HEK293 (cell line): ENCODE data around the gene DOCK7.

Source experiments
- CTCF ChIA-PET: fragments of 350-600 bp; formaldehyde crosslinking; extraction: SDS; loops from one replicate; lab custom pipeline; 2021; ENCODE audit warnings: antibody characterized with exemption; lab: Yijun Ruan, JAX
- POLR2A ChIA-PET: fragments of 300-600 bp; formaldehyde crosslinking; extraction: SDS; loops from one replicate; lab custom pipeline; 2020; ENCODE audit warnings: antibody characterized with exemption, inconsistent platforms; lab: Yijun Ruan, JAX
- H3K27ac ChIP-seq: fragments of 200-500 bp; sonication (Bioruptor generic); 2 replicates; pipeline ENCODE4 v1.5.1; 2014; ENCODE audit warnings: low read depth, low read length, control low read depth, inconsistent platforms; ENCODE audit errors: extremely low read depth
- H3K36me3 ChIP-seq, 2 experiments: fragments of 200-500 bp in 1 of 2; sonication (Bioruptor generic) in 1 of 2; 1 replicate in 1 of 2; 2 replicates in 1 of 2; pipeline ENCODE4 v1.5.1; 2014 to 2017; ENCODE audit warnings: inconsistent platforms in 2 of 2, low read length in 2 of 2; ENCODE audit not compliant: control insufficient read depth in 2 of 2, insufficient read depth in 1 of 2
- H3K4me1 ChIP-seq: fragments of 200-500 bp; sonication (Bioruptor generic); 2 replicates; pipeline ENCODE4 v1.5.1; 2014; ENCODE audit warnings: mild to moderate bottlenecking, low read length, inconsistent platforms; ENCODE audit not compliant: control insufficient read depth, insufficient read depth
- H3K4me3 ChIP-seq: 2 replicates; pipeline ENCODE4 v1.5.1; 2011; ENCODE audit warnings: low read depth, mild to moderate bottlenecking, control low read depth, low read length, moderate library complexity
- H3K9me3 ChIP-seq: fragments of 200-500 bp; sonication (Bioruptor generic); 2 replicates; pipeline ENCODE4 v1.5.1; 2014; ENCODE audit warnings: low read depth, low read length, inconsistent platforms; ENCODE audit not compliant: control insufficient read depth, insufficient read depth
- FEZF1 ChIP-seq: fragments of 450-650 bp; formaldehyde crosslinking; IDR thresholded peaks from 2 replicates; pipeline ENCODE4 v1.5.1; 2016; ENCODE audit warnings: missing biosample characterization, missing genetic modification characterization
- KLF9 ChIP-seq: fragments of 450-650 bp; formaldehyde crosslinking; IDR thresholded peaks from 2 replicates; pipeline ENCODE4 v1.5.1; 2016; ENCODE audit warnings: missing biosample characterization, missing genetic modification characterization, low read depth
- OVOL3 ChIP-seq: fragments of 450-650 bp; formaldehyde crosslinking; IDR thresholded peaks from 2 replicates; pipeline ENCODE4 v1.5.1; 2016; ENCODE audit warnings: missing biosample characterization, missing genetic modification characterization
- YY1 ChIP-seq: fragments of 450-650 bp; formaldehyde crosslinking; IDR thresholded peaks from 2 replicates; pipeline ENCODE4 v1.5.1; 2018; ENCODE audit warnings: missing biosample characterization, missing genetic modification characterization
- ZFP41 ChIP-seq: fragments of 450-650 bp; formaldehyde crosslinking; IDR thresholded peaks from 2 replicates; pipeline ENCODE4 v1.5.1; 2016; ENCODE audit warnings: missing biosample characterization, missing genetic modification characterization, borderline replicate concordance
- ZNF114 ChIP-seq: fragments of 450-650 bp; formaldehyde crosslinking; IDR thresholded peaks from 2 replicates; pipeline ENCODE4 v1.5.0; 2017; ENCODE audit warnings: missing biosample characterization, missing genetic modification characterization
- ZNF140 ChIP-seq: fragments of 450-650 bp; formaldehyde crosslinking; IDR thresholded peaks from 2 replicates; pipeline ENCODE4 v1.5.1; 2016; ENCODE audit warnings: missing biosample characterization, missing genetic modification characterization
- ZNF157 ChIP-seq: fragments of 450-650 bp; formaldehyde crosslinking; IDR thresholded peaks from 2 replicates; pipeline ENCODE4 v1.5.1; 2016; ENCODE audit warnings: missing biosample characterization, missing genetic modification characterization
- ZNF169 ChIP-seq: fragments of 450-650 bp; formaldehyde crosslinking; IDR thresholded peaks from 2 replicates; pipeline ENCODE4 v1.5.1; 2016; ENCODE audit warnings: missing biosample characterization, missing genetic modification characterization
- ZNF266 ChIP-seq: fragments of 450-650 bp; formaldehyde crosslinking; IDR thresholded peaks from 2 replicates; pipeline ENCODE4 v1.5.1; 2016; ENCODE audit warnings: missing biosample characterization, missing genetic modification characterization, low read depth
- ZNF560 ChIP-seq: fragments of 450-650 bp; formaldehyde crosslinking; IDR thresholded peaks from 2 replicates; pipeline ENCODE4 v1.5.1; 2017; ENCODE audit warnings: missing biosample characterization, missing genetic modification characterization, borderline replicate concordance
- ZNF624 ChIP-seq: fragments of 450-650 bp; formaldehyde crosslinking; IDR thresholded peaks from 2 replicates; pipeline ENCODE4 v1.5.1; 2017; ENCODE audit warnings: missing biosample characterization, missing genetic modification characterization
- ZXDB ChIP-seq: fragments of 450-650 bp; formaldehyde crosslinking; IDR thresholded peaks from 2 replicates; pipeline ENCODE4 v1.5.1; 2016; ENCODE audit warnings: missing biosample characterization, missing genetic modification characterization
- TF ChIP-seq, protein P1 (sequence below): fragments of 450-650 bp; formaldehyde crosslinking; IDR thresholded peaks from 2 replicates; pipeline ENCODE4 v1.5.1; 2016; ENCODE audit warnings: missing biosample characterization, missing genetic modification characterization
- TF ChIP-seq, protein P2 (sequence below): fragments of 450-650 bp; formaldehyde crosslinking; IDR thresholded peaks from 2 replicates; pipeline ENCODE4 v1.5.1; 2017; ENCODE audit warnings: missing biosample characterization, missing genetic modification characterization
- TF ChIP-seq, protein P3 (sequence below): fragments of 450-650 bp; formaldehyde crosslinking; IDR thresholded peaks from 2 replicates; pipeline ENCODE4 v1.5.1; 2016; ENCODE audit warnings: missing biosample characterization, missing genetic modification characterization
- TF ChIP-seq, protein P4 (sequence below): fragments of 450-650 bp; formaldehyde crosslinking; conservative IDR thresholded peaks from 2 replicates; pipeline ENCODE4 v1.5.1; 2016; ENCODE audit warnings: low read depth, missing biosample characterization, missing genetic modification characterization
- TF ChIP-seq, protein P5 (sequence below): fragments of 450-650 bp; formaldehyde crosslinking; IDR thresholded peaks from 2 replicates; pipeline ENCODE4 v1.5.1; 2016; ENCODE audit warnings: missing biosample characterization, missing genetic modification characterization

Gene DOCK7

DNA sequence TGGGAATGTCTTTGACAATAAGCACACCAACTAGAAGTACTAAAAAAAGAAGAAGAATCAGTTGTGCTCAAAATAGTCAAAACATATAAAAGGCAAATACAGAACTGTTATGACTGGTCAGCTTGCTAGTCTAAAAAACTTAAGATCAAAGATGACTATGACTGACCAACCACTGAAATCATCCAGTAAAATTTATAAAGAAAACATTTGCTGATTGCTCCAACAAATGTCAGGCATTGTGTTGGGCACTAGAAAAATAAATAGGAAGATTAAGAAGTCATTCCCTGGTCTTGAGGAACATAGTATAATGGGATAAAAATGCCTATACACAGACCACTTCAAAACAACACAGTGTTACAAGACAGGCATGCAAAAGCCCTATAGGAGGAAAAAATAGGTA lies 100.2 kb downstream of the DOCK7 start:
- Histone ChIP-seq H3K27ac (no peak overlapping the region), H3K4me1 (peaks cover 6% of the 10 kb centered on the region; the same call in 1 of the 2 replicates), H3K4me3 (no peak overlapping the region), H3K9me3 (no peaks in the 10 kb centered on the region), H3K36me3 (peaks cover 0 to 8% of the 10 kb centered on the region in 2 experiments; a peak in 1 of 3 replicates)
- TF ChIP-seq ZNF140 (tag by site-specific recombination) = no peak
- TF ChIP-seq, protein P1, sequence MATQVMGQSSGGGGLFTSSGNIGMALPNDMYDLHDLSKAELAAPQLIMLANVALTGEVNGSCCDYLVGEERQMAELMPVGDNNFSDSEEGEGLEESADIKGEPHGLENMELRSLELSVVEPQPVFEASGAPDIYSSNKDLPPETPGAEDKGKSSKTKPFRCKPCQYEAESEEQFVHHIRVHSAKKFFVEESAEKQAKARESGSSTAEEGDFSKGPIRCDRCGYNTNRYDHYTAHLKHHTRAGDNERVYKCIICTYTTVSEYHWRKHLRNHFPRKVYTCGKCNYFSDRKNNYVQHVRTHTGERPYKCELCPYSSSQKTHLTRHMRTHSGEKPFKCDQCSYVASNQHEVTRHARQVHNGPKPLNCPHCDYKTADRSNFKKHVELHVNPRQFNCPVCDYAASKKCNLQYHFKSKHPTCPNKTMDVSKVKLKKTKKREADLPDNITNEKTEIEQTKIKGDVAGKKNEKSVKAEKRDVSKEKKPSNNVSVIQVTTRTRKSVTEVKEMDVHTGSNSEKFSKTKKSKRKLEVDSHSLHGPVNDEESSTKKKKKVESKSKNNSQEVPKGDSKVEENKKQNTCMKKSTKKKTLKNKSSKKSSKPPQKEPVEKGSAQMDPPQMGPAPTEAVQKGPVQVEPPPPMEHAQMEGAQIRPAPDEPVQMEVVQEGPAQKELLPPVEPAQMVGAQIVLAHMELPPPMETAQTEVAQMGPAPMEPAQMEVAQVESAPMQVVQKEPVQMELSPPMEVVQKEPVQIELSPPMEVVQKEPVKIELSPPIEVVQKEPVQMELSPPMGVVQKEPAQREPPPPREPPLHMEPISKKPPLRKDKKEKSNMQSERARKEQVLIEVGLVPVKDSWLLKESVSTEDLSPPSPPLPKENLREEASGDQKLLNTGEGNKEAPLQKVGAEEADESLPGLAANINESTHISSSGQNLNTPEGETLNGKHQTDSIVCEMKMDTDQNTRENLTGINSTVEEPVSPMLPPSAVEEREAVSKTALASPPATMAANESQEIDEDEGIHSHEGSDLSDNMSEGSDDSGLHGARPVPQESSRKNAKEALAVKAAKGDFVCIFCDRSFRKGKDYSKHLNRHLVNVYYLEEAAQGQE = no peak
- TF ChIP-seq, protein P2, sequence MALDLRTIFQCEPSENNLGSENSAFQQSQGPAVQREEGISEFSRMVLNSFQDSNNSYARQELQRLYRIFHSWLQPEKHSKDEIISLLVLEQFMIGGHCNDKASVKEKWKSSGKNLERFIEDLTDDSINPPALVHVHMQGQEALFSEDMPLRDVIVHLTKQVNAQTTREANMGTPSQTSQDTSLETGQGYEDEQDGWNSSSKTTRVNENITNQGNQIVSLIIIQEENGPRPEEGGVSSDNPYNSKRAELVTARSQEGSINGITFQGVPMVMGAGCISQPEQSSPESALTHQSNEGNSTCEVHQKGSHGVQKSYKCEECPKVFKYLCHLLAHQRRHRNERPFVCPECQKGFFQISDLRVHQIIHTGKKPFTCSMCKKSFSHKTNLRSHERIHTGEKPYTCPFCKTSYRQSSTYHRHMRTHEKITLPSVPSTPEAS = no peak
- peak; percentile 64 for TF ChIP-seq FEZF1 (tag by site-specific recombination)
- TF ChIP-seq ZNF266 (tag by site-specific recombination) = no peak
- ChIA-PET CTCF (no interaction called here), POLR2A (no interaction called here)

DNA sequence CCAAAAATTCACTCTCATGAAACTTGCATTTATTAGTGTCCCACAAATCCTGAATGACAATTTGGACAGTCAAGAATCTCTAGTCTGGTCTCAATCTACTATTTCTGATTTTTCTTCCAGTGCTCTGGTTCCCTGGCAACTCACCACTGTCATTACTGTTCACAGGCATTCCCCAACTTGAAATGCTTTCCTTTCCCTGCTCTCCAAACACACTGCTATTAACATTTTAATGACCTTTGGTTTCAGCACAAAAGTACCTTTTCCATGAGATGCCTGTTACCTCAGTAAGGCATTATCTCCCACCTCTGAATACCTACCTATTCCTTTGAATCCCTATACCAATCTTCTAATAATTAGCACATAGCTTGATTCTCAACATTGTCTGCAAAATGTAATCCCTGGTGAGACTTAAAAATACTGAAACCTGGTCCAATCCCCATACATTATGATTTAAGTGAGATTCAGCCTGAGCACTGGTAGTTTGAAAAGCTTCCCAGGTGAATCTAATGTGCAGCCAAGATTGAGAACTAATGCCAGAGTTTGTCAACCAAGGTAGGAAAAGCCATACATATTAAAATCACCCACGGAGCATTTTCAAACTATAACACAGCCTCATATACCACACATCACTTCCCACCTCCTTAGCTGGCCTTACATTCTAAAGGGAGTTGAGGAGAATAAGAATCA lies 102.6 kb downstream of the DOCK7 start:
- ChIA-PET CTCF (interaction anchor here (0.5 to 0.6 kb wide), 2 partner anchors 138 to 776 kb away, joined by 3 read pairs; no protein-coding TSS in a partner anchor), POLR2A (no interaction called here)
- Histone ChIP-seq H3K27ac (no peak overlapping the region), H3K4me1 (peaks cover 6% of the 10 kb centered on the region; the same call in 1 of the 2 replicates), H3K4me3 (no peak overlapping the region), H3K9me3 (no peaks in the 10 kb centered on the region), H3K36me3 (peaks cover 0 to 13% of the 10 kb centered on the region in 2 experiments; a peak in 1 of 3 replicates)
- no peak for TF ChIP-seq YY1 (tag by site-specific recombination)
- TF ChIP-seq ZFP41 (tag by site-specific recombination) = no peak
- no peak for TF ChIP-seq ZNF169 (tag by site-specific recombination)
- TF ChIP-seq, protein P3, sequence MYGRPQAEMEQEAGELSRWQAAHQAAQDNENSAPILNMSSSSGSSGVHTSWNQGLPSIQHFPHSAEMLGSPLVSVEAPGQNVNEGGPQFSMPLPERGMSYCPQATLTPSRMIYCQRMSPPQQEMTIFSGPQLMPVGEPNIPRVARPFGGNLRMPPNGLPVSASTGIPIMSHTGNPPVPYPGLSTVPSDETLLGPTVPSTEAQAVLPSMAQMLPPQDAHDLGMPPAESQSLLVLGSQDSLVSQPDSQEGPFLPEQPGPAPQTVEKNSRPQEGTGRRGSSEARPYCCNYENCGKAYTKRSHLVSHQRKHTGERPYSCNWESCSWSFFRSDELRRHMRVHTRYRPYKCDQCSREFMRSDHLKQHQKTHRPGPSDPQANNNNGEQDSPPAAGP (tag by site-specific recombination) = no peak
- TF ChIP-seq ZXDB (tag by site-specific recombination) = no peak
- no peak for TF ChIP-seq KLF9 (tag by site-specific recombination)
- TF ChIP-seq, protein P4, sequence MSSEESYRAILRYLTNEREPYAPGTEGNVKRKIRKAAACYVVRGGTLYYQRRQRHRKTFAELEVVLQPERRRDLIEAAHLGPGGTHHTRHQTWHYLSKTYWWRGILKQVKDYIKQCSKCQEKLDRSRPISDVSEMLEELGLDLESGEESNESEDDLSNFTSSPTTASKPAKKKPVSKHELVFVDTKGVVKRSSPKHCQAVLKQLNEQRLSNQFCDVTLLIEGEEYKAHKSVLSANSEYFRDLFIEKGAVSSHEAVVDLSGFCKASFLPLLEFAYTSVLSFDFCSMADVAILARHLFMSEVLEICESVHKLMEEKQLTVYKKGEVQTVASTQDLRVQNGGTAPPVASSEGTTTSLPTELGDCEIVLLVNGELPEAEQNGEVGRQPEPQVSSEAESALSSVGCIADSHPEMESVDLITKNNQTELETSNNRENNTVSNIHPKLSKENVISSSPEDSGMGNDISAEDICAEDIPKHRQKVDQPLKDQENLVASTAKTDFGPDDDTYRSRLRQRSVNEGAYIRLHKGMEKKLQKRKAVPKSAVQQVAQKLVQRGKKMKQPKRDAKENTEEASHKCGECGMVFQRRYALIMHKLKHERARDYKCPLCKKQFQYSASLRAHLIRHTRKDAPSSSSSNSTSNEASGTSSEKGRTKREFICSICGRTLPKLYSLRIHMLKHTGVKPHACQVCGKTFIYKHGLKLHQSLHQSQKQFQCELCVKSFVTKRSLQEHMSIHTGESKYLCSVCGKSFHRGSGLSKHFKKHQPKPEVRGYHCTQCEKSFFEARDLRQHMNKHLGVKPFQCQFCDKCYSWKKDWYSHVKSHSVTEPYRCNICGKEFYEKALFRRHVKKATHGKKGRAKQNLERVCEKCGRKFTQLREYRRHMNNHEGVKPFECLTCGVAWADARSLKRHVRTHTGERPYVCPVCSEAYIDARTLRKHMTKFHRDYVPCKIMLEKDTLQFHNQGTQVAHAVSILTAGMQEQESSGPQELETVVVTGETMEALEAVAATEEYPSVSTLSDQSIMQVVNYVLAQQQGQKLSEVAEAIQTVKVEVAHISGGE = no peak
- TF ChIP-seq ZNF560 (tag by site-specific recombination) = no peak
- TF ChIP-seq, protein P2 = no peak
- no peak for TF ChIP-seq ZNF114 (tag by site-specific recombination)
- no peak for TF ChIP-seq OVOL3 (tag by site-specific recombination)
- no peak for TF ChIP-seq FEZF1 (tag by site-specific recombination)
- TF ChIP-seq ZNF157 (tag by site-specific recombination) = no peak
- TF ChIP-seq, protein P5, sequence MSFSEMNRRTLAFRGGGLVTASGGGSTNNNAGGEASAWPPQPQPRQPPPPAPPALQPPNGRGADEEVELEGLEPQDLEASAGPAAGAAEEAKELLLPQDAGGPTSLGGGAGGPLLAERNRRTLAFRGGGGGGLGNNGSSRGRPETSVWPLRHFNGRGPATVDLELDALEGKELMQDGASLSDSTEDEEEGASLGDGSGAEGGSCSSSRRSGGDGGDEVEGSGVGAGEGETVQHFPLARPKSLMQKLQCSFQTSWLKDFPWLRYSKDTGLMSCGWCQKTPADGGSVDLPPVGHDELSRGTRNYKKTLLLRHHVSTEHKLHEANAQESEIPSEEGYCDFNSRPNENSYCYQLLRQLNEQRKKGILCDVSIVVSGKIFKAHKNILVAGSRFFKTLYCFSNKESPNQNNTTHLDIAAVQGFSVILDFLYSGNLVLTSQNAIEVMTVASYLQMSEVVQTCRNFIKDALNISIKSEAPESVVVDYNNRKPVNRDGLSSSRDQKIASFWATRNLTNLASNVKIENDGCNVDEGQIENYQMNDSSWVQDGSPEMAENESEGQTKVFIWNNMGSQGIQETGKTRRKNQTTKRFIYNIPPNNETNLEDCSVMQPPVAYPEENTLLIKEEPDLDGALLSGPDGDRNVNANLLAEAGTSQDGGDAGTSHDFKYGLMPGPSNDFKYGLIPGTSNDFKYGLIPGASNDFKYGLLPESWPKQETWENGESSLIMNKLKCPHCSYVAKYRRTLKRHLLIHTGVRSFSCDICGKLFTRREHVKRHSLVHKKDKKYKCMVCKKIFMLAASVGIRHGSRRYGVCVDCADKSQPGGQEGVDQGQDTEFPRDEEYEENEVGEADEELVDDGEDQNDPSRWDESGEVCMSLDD (tag by site-specific recombination) = no peak
- TF ChIP-seq ZNF624 (tag by site-specific recombination) = no peak
